ENCODE data around the gene CENPP. TPM values are rescaled to one million over a fixed set of nuclear protein-coding genes. Genes with fewer than 3 reads are reported as not detected.
A peak's percentile ranks its signal among the peaks of the same experiment; 100 is the strongest.

Gene CENPP
- total RNA-seq (2021) (12.2 to 15.0 TPM (median 14.3 TPM) in 3 replicates), Bru-seq, nascent RNA (percentile 67 among the genes with signal in this experiment)
- long read RNA-seq, experiment 1, partial matches to known transcripts: 1 of 18 reads
- long read RNA-seq, experiment 1, other reads (novel, unspliced or antisense): 17 of 18 reads
- long read RNA-seq, experiment 2, partial matches to known transcripts: 1 of 7 reads
- long read RNA-seq, experiment 2, other reads (novel, unspliced or antisense): 5 of 7 reads
- long read RNA-seq, experiment 3, partial matches to known transcripts: 0 of 2 reads
- long read RNA-seq, experiment 3, other reads (novel, unspliced or antisense): 2 of 2 reads

DNA sequence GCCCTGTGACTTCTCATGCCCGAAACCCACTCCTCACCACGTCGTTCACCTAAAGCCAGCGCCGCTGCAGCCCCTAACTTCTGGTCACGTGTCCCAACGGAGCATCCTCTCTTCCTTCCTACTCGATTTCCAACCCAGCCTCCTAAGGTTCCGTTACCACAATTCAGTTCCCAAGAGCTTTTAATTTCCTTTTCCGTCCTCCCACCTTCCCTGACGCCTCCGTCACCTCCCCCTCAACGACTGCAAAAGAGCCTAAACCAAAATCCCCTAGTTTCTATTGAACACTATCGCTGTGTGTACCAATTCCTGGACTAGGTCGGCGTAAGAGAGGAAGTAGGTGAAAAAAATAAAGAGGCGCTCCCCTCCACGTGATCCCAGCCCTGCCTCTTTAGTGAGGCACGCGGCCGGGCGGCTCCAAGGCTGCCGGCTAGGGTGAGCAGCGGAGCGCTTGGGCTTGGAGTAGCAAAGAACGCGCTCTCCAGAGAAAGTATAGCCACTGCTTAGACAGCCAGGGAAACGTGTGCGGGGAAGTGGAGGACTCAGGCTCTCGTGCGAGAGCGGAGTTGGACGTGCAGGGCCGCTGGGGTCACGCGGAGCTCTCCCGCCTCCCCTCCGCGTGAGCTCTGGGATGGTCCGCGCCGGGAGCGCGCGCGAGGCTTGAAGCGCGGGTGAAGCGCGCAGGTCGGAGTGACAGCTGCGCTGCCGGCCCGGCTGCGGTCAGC, at the start of gene CENPP, which contains the start of gene NOL8:
Gene CENPP (plus strand): TSS at position 685 of the 722 bp plus-strand sequence.
Gene NOL8 (minus strand): TSS at position 82 of the 722 bp plus-strand sequence. CDS start 1,189 bp downstream, outside the sequence.
- Mint-ChIP-seq H3K4me3 (peak within 1 kb of the TSS; percentile 99), H3K4me1 (peaks cover 27% of the 10 kb centered on the region), H3K36me3 (peaks cover 22% of the 10 kb centered on the region), H3K27ac (peak within 1 kb of the TSS; percentile 99), H3K9me3 (no peaks in the 10 kb centered on the region), H3K27me3 (ENCODE audit: low read depth) (no peaks in the 10 kb centered on the region)
- ATAC-seq: peak; percentile 89
- ChIA-PET POLR2A (interaction anchor here (1.4 kb wide), 1 partner anchor 345 kb away, joined by 4 read pairs; the partner anchor contains the start of gene IPPK), CTCF (interaction anchor here (0.8 to 1.9 kb wide), 7 partner anchors 169 to 466 kb away, joined by 3 to 6 read pairs (median 3); partner anchors contain the start of gene IPPK)
- DNase-seq (ENCODE audit: low spot score): peak; percentile 77
- TF ChIP-seq, protein P1, sequence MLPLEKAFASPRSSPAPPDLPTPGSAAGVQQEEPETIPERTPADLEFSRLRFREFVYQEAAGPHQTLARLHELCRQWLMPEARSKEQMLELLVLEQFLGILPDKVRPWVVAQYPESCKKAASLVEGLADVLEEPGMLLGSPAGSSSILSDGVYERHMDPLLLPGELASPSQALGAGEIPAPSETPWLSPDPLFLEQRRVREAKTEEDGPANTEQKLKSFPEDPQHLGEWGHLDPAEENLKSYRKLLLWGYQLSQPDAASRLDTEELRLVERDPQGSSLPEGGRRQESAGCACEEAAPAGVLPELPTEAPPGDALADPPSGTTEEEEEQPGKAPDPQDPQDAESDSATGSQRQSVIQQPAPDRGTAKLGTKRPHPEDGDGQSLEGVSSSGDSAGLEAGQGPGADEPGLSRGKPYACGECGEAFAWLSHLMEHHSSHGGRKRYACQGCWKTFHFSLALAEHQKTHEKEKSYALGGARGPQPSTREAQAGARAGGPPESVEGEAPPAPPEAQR (CRISPR knock-in tag; IDR thresholded peaks at IDR 0.05): no peak
- TF ChIP-seq, protein P2, sequence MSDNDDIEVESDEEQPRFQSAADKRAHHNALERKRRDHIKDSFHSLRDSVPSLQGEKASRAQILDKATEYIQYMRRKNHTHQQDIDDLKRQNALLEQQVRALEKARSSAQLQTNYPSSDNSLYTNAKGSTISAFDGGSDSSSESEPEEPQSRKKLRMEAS (CRISPR knock-in tag; IDR thresholded peaks at IDR 0.05): peak; percentile 91
- no peak for TF ChIP-seq RORB (CRISPR knock-in tag; IDR thresholded peaks at IDR 0.05)
- TF ChIP-seq, protein P3, sequence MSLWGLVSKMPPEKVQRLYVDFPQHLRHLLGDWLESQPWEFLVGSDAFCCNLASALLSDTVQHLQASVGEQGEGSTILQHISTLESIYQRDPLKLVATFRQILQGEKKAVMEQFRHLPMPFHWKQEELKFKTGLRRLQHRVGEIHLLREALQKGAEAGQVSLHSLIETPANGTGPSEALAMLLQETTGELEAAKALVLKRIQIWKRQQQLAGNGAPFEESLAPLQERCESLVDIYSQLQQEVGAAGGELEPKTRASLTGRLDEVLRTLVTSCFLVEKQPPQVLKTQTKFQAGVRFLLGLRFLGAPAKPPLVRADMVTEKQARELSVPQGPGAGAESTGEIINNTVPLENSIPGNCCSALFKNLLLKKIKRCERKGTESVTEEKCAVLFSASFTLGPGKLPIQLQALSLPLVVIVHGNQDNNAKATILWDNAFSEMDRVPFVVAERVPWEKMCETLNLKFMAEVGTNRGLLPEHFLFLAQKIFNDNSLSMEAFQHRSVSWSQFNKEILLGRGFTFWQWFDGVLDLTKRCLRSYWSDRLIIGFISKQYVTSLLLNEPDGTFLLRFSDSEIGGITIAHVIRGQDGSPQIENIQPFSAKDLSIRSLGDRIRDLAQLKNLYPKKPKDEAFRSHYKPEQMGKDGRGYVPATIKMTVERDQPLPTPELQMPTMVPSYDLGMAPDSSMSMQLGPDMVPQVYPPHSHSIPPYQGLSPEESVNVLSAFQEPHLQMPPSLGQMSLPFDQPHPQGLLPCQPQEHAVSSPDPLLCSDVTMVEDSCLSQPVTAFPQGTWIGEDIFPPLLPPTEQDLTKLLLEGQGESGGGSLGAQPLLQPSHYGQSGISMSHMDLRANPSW (CRISPR knock-in tag; conservative IDR thresholded peaks at IDR 0.05; ENCODE audit: low read depth): no peak
- 0 out of 2 replicates have a peak, but pooled peaks have one; percentile 56 for TF ChIP-seq TEAD4 (CRISPR knock-in tag; IDR thresholded peaks at IDR 0.05)
- TF ChIP-seq, protein P4, sequence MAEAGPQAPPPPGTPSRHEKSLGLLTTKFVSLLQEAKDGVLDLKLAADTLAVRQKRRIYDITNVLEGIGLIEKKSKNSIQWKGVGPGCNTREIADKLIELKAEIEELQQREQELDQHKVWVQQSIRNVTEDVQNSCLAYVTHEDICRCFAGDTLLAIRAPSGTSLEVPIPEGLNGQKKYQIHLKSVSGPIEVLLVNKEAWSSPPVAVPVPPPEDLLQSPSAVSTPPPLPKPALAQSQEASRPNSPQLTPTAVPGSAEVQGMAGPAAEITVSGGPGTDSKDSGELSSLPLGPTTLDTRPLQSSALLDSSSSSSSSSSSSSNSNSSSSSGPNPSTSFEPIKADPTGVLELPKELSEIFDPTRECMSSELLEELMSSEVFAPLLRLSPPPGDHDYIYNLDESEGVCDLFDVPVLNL (CRISPR knock-in tag; IDR thresholded peaks at IDR 0.05; ENCODE audit: borderline replicate concordance, low read depth): peak; percentile 95
- 0 out of 2 replicates have a peak, but pooled peaks have one; percentile 29 for TF ChIP-seq TP53 (CRISPR knock-in tag; IDR thresholded peaks at IDR 0.05)
- TF ChIP-seq CREM (CRISPR knock-in tag; IDR thresholded peaks at IDR 0.05): peak; percentile 53; the same call in 1 of the 2 replicates
- TF ChIP-seq ZNF416 (CRISPR knock-in tag; IDR thresholded peaks at IDR 0.05): 0 out of 2 replicates have a peak, but pooled peaks have one; percentile 33
- no peak for TF ChIP-seq OVOL2 (CRISPR knock-in tag; IDR thresholded peaks at IDR 0.05; ENCODE audit: borderline replicate concordance)
- TF ChIP-seq PRRX2 (CRISPR knock-in tag; IDR thresholded peaks at IDR 0.05): no peak
- TF ChIP-seq, protein P5, sequence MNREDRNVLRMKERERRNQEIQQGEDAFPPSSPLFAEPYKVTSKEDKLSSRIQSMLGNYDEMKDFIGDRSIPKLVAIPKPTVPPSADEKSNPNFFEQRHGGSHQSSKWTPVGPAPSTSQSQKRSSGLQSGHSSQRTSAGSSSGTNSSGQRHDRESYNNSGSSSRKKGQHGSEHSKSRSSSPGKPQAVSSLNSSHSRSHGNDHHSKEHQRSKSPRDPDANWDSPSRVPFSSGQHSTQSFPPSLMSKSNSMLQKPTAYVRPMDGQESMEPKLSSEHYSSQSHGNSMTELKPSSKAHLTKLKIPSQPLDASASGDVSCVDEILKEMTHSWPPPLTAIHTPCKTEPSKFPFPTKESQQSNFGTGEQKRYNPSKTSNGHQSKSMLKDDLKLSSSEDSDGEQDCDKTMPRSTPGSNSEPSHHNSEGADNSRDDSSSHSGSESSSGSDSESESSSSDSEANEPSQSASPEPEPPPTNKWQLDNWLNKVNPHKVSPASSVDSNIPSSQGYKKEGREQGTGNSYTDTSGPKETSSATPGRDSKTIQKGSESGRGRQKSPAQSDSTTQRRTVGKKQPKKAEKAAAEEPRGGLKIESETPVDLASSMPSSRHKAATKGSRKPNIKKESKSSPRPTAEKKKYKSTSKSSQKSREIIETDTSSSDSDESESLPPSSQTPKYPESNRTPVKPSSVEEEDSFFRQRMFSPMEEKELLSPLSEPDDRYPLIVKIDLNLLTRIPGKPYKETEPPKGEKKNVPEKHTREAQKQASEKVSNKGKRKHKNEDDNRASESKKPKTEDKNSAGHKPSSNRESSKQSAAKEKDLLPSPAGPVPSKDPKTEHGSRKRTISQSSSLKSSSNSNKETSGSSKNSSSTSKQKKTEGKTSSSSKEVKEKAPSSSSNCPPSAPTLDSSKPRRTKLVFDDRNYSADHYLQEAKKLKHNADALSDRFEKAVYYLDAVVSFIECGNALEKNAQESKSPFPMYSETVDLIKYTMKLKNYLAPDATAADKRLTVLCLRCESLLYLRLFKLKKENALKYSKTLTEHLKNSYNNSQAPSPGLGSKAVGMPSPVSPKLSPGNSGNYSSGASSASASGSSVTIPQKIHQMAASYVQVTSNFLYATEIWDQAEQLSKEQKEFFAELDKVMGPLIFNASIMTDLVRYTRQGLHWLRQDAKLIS (CRISPR knock-in tag; IDR thresholded peaks at IDR 0.05; ENCODE audit: borderline replicate concordance): no peak
- TF ChIP-seq USF2 (CRISPR knock-in tag; IDR thresholded peaks at IDR 0.05): peak; percentile 97
- TF ChIP-seq FOXP1 (CRISPR knock-in tag; IDR thresholded peaks at IDR 0.05; ENCODE audit: borderline replicate concordance): peak; percentile 96
- peak; percentile 46 for TF ChIP-seq SP1 (CRISPR knock-in tag; conservative IDR thresholded peaks at IDR 0.05)
- TF ChIP-seq, protein P6, sequence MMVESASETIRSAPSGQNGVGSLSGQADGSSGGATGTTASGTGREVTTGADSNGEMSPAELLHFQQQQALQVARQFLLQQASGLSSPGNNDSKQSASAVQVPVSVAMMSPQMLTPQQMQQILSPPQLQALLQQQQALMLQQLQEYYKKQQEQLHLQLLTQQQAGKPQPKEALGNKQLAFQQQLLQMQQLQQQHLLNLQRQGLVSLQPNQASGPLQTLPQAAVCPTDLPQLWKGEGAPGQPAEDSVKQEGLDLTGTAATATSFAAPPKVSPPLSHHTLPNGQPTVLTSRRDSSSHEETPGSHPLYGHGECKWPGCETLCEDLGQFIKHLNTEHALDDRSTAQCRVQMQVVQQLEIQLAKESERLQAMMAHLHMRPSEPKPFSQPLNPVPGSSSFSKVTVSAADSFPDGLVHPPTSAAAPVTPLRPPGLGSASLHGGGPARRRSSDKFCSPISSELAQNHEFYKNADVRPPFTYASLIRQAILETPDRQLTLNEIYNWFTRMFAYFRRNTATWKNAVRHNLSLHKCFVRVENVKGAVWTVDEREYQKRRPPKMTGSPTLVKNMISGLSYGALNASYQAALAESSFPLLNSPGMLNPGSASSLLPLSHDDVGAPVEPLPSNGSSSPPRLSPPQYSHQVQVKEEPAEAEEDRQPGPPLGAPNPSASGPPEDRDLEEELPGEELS (CRISPR knock-in tag; IDR thresholded peaks at IDR 0.05): peak; percentile 76; the same call in 1 of the 2 replicates
- peak; percentile 52 for TF ChIP-seq GABPB1 (CRISPR knock-in tag; IDR thresholded peaks at IDR 0.05)
- peak; percentile 88 for TF ChIP-seq FOXK1 (CRISPR knock-in tag; IDR thresholded peaks at IDR 0.05)
- TF ChIP-seq, protein P7, sequence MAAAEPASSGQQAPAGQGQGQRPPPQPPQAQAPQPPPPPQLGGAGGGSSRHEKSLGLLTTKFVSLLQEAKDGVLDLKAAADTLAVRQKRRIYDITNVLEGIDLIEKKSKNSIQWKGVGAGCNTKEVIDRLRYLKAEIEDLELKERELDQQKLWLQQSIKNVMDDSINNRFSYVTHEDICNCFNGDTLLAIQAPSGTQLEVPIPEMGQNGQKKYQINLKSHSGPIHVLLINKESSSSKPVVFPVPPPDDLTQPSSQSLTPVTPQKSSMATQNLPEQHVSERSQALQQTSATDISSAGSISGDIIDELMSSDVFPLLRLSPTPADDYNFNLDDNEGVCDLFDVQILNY (CRISPR knock-in tag; IDR thresholded peaks at IDR 0.05): peak; percentile 37; the same call in 1 of the 2 replicates
